CD8-positive, alpha-beta memory T cell (primary cell): ENCODE measurements around the gene GPR161. TPM values are rescaled to one million over a fixed set of nuclear protein-coding genes. Genes with fewer than 3 reads are reported as not detected.

Source experiments
- CTCF ChIA-PET: fragments of 350-600 bp; sonication (Branson Sonifier 250); formaldehyde crosslinking; loops from one replicate; lab custom pipeline; 2021; ENCODE audit warnings: antibody characterized with exemption; lab: Charles Lee
- POLR2A ChIA-PET: fragments of 350-600 bp; sonication (Branson Sonifier 250); formaldehyde crosslinking; loops from one replicate; lab custom pipeline; 2021; ENCODE audit warnings: antibody characterized with exemption; lab: Charles Lee
- DNase-seq, 5 donors: peaks; one replicate each; pipeline versions ENCODE4 v3.0.0 to v3.0.0-alpha.2; 2020 to 2022; ENCODE audit warnings: mixed read lengths in 1 of 5
- H3K27ac ChIP-seq: one replicate; pipeline ENCODE4 v1.7.0; 2013; ENCODE audit warnings: low read depth, mild to moderate bottlenecking, low read length, moderate library complexity
- H3K27me3 ChIP-seq: 2 replicates; pipeline ENCODE4 v1.7.0; 2013; ENCODE audit warnings: low read length, mild to moderate bottlenecking; ENCODE audit not compliant: insufficient read depth, poor library complexity, severe bottlenecking
- H3K36me3 ChIP-seq: 2 replicates; pipeline ENCODE4 v1.7.0; 2013; ENCODE audit warnings: mild to moderate bottlenecking, low read length, moderate library complexity; ENCODE audit not compliant: insufficient read depth
- H3K4me1 ChIP-seq: 2 replicates; pipeline ENCODE4 v1.7.0; 2013; ENCODE audit warnings: mild to moderate bottlenecking, low read length, moderate library complexity; ENCODE audit not compliant: insufficient read depth
- H3K4me3 ChIP-seq: 2 replicates; pipeline ENCODE4 v1.7.0; 2013; ENCODE audit warnings: mild to moderate bottlenecking, low read length
- H3K9me3 ChIP-seq: 2 replicates; pipeline ENCODE4 v1.7.0; 2013; ENCODE audit warnings: mild to moderate bottlenecking, low read length
- H3K27ac Mint-ChIP-seq, 8 donors: one replicate each; pipeline ENCODE4 v1.8.0; 2020 to 2021; ENCODE audit warnings: mixed read lengths in 8 of 8, mild to moderate bottlenecking in 6 of 8, inconsistent platforms in 3 of 8, moderate library complexity in 3 of 8
- H3K27me3 Mint-ChIP-seq, 2 donors: one replicate each; pipeline ENCODE4 v1.8.0; 2020 to 2021; ENCODE audit warnings: mixed read lengths in 2 of 2, mild to moderate bottlenecking in 1 of 2, moderate library complexity in 1 of 2
- H3K36me3 Mint-ChIP-seq, 3 donors: one replicate each; pipeline ENCODE4 v1.8.0; 2020 to 2021; ENCODE audit warnings: mixed read lengths in 3 of 3, inconsistent platforms in 1 of 3, mild to moderate bottlenecking in 1 of 3
- H3K4me1 Mint-ChIP-seq, 3 donors: one replicate each; pipeline ENCODE4 v1.8.0; 2020 to 2021; ENCODE audit warnings: mixed read lengths in 3 of 3, inconsistent platforms in 1 of 3, mild to moderate bottlenecking in 1 of 3
- H3K4me3 Mint-ChIP-seq, 7 donors: one replicate each; pipeline ENCODE4 v1.8.0; 2020 to 2021; ENCODE audit warnings: mixed read lengths in 7 of 7, mild to moderate bottlenecking in 6 of 7, moderate library complexity in 4 of 7, inconsistent platforms in 2 of 7
- H3K9me3 Mint-ChIP-seq, 5 donors: one replicate each; pipeline ENCODE4 v1.8.0; 2020 to 2022; ENCODE audit warnings: mixed read lengths in 5 of 5, mild to moderate bottlenecking in 3 of 5, moderate library complexity in 2 of 5, inconsistent platforms in 1 of 5
- polyA plus RNA-seq: library from polyadenylated mRNA; unstranded; fragments of 300-500 nt; fragmentation: Illumina TruSeq; gene quantifications from one replicate; pipeline ENCODE4 v1.2.3, GENCODE V29; 2021
- total RNA-seq, 2 experiments: library from RNA; stranded (reverse); gene quantifications; one replicate each; pipeline ENCODE4 v1.2.3, GENCODE V29; 2021

Gene GPR161
- total and polyA plus RNA-seq, 3 experiments from 2014 or later = 0.10 to 0.73 (median 0.48) TPM

DNA sequence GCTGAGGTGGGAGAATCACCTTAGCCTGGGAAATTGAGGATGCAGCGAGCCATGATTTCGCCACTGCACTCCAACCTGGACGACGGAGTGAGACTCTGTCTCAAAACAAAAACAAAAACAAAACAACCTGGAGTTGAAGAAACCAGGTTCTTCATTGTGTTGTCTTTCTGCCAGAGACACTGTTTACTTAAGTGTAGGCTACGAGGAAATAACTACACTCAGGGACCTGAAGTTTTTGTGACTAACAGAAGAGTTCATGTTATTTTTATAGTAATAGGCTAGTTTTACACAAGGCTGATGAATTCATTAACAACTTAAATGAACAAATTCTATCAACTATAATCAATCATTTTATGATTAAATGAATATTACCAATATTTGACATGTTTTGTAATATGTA, 101.4 kb downstream of the GPR161 start:
- no peak overlapping the region for H3K4me3 ChIP-seq
- H3K36me3 Mint-ChIP-seq = peaks cover 0 to 16% (median 4%) of the 10 kb centered on the region in 3 donors
- H3K27me3 ChIP-seq = no peaks in the 10 kb centered on the region
- H3K27ac Mint-ChIP-seq = no peak overlapping the region
- H3K9me3 ChIP-seq = no peaks in the 10 kb centered on the region
- no peak overlapping the region for H3K27ac ChIP-seq
- DNase-seq = no peak
- peaks cover 0 to 2% of the 10 kb centered on the region in 2 donors for H3K27me3 Mint-ChIP-seq
- H3K4me3 Mint-ChIP-seq = no peak overlapping the region
- ChIA-PET CTCF (no interaction called here), POLR2A (no interaction called here)
- H3K9me3 Mint-ChIP-seq = no peaks in the 10 kb centered on the region
- no peaks in the 10 kb centered on the region for H3K4me1 ChIP-seq
- no peaks in the 10 kb centered on the region for H3K4me1 Mint-ChIP-seq
- no peaks in the 10 kb centered on the region for H3K36me3 ChIP-seq

- Mint-ChIP-seq H3K36me3 (peaks cover 0 to 15% (median 3%) of the 10 kb centered on the region in 3 donors), H3K4me1 (no peaks in the 10 kb centered on the region), H3K27me3 (no peaks in the 10 kb centered on the region), H3K9me3 (no peaks in the 10 kb centered on the region), H3K27ac (no peak overlapping the region), H3K4me3 (no peak overlapping the region)
- CTCF ChIA-PET = no interaction called here
- no peaks in the 10 kb centered on the region for H3K27me3 ChIP-seq
- H3K4me1 ChIP-seq = no peaks in the 10 kb centered on the region
- no peaks in the 10 kb centered on the region for H3K9me3 ChIP-seq
- H3K4me3 ChIP-seq = no peak overlapping the region
- H3K27ac ChIP-seq = no peak overlapping the region
- H3K36me3 ChIP-seq = peaks cover under 1% of the 10 kb centered on the region
- POLR2A ChIA-PET = no interaction called here
- DNase-seq = no peak
These were observed 104.7 kb downstream of the GPR161 start for GRCh38 chr1:168032029-168032428.

DNA sequence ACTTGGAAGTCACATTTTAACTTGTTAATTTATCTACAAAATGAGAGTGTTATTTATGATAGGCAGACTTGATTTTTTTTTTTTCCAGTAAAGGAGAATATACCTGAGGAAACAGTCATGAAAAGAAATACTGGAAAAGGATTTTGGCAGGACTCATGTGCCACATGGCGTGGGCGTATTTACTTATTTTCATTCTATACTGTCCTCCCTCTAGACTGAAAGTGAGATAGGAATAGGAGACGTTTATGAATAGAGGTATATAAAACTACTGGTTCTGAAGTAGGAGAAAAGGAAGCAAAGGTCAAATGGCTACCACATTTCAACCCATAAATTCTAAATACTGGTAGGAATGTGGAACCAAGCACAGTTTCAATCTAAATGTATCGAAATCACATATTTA, 105.1 kb downstream of the GPR161 start:
- H3K27ac ChIP-seq = no peak overlapping the region
- Mint-ChIP-seq H3K9me3 (no peaks in the 10 kb centered on the region), H3K27ac (no peak overlapping the region), H3K4me1 (no peaks in the 10 kb centered on the region), H3K27me3 (no peaks in the 10 kb centered on the region), H3K36me3 (peaks cover 0 to 14% (median 3%) of the 10 kb centered on the region in 3 donors), H3K4me3 (no peak overlapping the region)
- CTCF ChIA-PET = no interaction called here
- H3K36me3 ChIP-seq = peaks cover 3% of the 10 kb centered on the region
- no peaks in the 10 kb centered on the region for H3K27me3 ChIP-seq
- no peak overlapping the region for H3K4me3 ChIP-seq
- no peaks in the 10 kb centered on the region for H3K9me3 ChIP-seq
- no peak for DNase-seq
- H3K4me1 ChIP-seq = no peaks in the 10 kb centered on the region
- POLR2A ChIA-PET = no interaction called here

DNA sequence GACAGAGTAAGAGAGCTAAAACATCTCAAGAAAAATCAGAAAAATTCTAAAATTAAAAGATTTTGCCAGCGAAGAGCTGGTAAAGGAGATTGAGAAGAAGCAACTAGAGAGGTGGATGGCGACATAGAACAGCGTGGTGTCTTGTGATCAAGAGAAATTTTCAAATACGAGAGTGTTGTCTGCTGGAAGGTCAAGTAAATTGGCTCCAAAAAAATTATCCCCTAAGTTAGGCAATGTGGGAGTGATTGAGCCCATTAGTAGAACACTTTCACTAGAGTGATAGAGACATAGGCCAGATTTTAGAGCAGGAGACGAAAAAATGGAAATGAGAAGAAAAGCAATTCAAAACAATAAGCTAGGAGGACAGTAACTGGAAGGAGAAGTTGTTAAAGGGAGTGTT, 105.5 kb downstream of the GPR161 start:
- Histone ChIP-seq H3K4me3 (no peak overlapping the region), H3K27ac (no peak overlapping the region), H3K4me1 (no peaks in the 10 kb centered on the region), H3K36me3 (peaks cover 3% of the 10 kb centered on the region), H3K27me3 (no peaks in the 10 kb centered on the region), H3K9me3 (no peaks in the 10 kb centered on the region)
- no peak for DNase-seq
- CTCF ChIA-PET = no interaction called here
- no peaks in the 10 kb centered on the region for H3K9me3 Mint-ChIP-seq
- H3K36me3 Mint-ChIP-seq = peaks cover 0 to 11% (median 3%) of the 10 kb centered on the region in 3 donors
- H3K4me3 Mint-ChIP-seq = no peak overlapping the region
- H3K27ac Mint-ChIP-seq = no peak overlapping the region
- POLR2A ChIA-PET = no interaction called here
- no peaks in the 10 kb centered on the region for H3K4me1 Mint-ChIP-seq
- H3K27me3 Mint-ChIP-seq = no peaks in the 10 kb centered on the region

Other genes starting within 250 kb of the GPR161 start
- under 1 TPM in 1 of 2 experiments, not detected in 1; 0.09 TPM for gene ADCY10, start 222.8 kb downstream of the GPR161 start, total RNA-seq
- not detected for gene ADCY10, start 222.8 kb downstream of the GPR161 start, polyA plus RNA-seq
- 10 to 100 TPM; 24.8 to 24.9 TPM for gene DCAF6, start 200.2 kb downstream of the GPR161 start, total RNA-seq
- gene DCAF6, start 200.2 kb downstream of the GPR161 start, polyA plus RNA-seq = 15.4 TPM
- gene MPC2, start 199.9 kb downstream of the GPR161 start, total RNA-seq = 10 to 100 TPM; 56.1 to 57.0 TPM
- 92.4 TPM for gene MPC2, start 199.9 kb downstream of the GPR161 start, polyA plus RNA-seq
- 10 to 100 TPM; 41.5 to 46.9 TPM for gene TIPRL, start 42.0 kb upstream of the GPR161 start, total RNA-seq
- gene TIPRL, start 42.0 kb upstream of the GPR161 start, polyA plus RNA-seq = 38.0 TPM
- gene SFT2D2, start 89.1 kb upstream of the GPR161 start, total RNA-seq = 10 to 100 TPM; 44.4 to 45.1 TPM
- 46.0 TPM for gene SFT2D2, start 89.1 kb upstream of the GPR161 start, polyA plus RNA-seq
- gene TBX19, start 143.9 kb upstream of the GPR161 start, total RNA-seq = 1 to 10 TPM in 1 of 2 experiments, under 1 TPM in 1; 0.91 to 1.4 TPM
- 2.3 TPM for gene TBX19, start 143.9 kb upstream of the GPR161 start, polyA plus RNA-seq